IMR-90 (cell line): ENCODE measurements around the gene PGBD1.

ENCODE experiments used
- CHD1 ChIP-seq: IDR thresholded peaks from 2 replicates; pipeline ENCODE4 v1.6.1; 2012; ENCODE audit warnings: low read depth, low read length, improper control_type of control experiment
- CTCF ChIP-seq: conservative IDR thresholded peaks from 2 replicates; pipeline ENCODE4 v1.5.1; 2012; ENCODE audit warnings: mild to moderate bottlenecking, low read depth, low read length, improper control_type of control experiment
- POLR2A ChIP-seq: IDR thresholded peaks from 2 replicates; pipeline ENCODE4 v1.6.1; 2012; ENCODE audit warnings: mild to moderate bottlenecking, low read depth, low read length
- RFX5 ChIP-seq: IDR thresholded peaks from 2 replicates; pipeline ENCODE4 v1.8.0; 2012; ENCODE audit warnings: low read depth, mild to moderate bottlenecking, low read length, moderate library complexity
- SMC3 ChIP-seq: fragments of 150-350 bp; IDR thresholded peaks from 2 replicates; pipeline ENCODE4 v1.6.1; 2016; ENCODE audit warnings: low read depth, mild to moderate bottlenecking, antibody characterized with exemption, low read length, moderate library complexity

GRCh38 chr6:28345201-28345600 lies 63.8 kb downstream of the PGBD1 start:
- no peak for TF ChIP-seq POLR2A
- TF ChIP-seq RFX5 = no peak
- no peak for TF ChIP-seq CTCF
- TF ChIP-seq CHD1 = no peak
- no peak for TF ChIP-seq SMC3
